ENCODE data around the gene UNC5C. TPM values are rescaled to one million over a fixed set of nuclear protein-coding genes. Genes with fewer than 3 reads are reported as not detected.

UNC5C gene
- total and polyA plus RNA-seq, 2 of the 8 experiments (the other 6 are each of a cell fraction or from before 2014, with no cell fraction given), result 0.30 to 1.3 TPM

- Histone ChIP-seq H2BK15ac (ENCODE audit: low read length) (no peak overlapping the region), H3K4me1 (replicated peaks in 1 of 4; ENCODE audit: control insufficient read depth in 3 of 4, insufficient read depth in 4 of 4, low read length in 3 of 4) (no peaks in the 10 kb centered on the region), H2BK12ac (ENCODE audit: low read depth, low read length) (no peak overlapping the region), H3K23me2 (ENCODE audit: low read depth, low read length) (no peaks in the 10 kb centered on the region), H3K36me3 (ENCODE audit: control insufficient read depth in 2 of 4, insufficient read depth in 4 of 4, low read length in 3 of 4) (no peaks in the 10 kb centered on the region), H3K79me1 (ENCODE audit: low read depth, low read length) (no peaks in the 10 kb centered on the region), H2BK120ac (replicated peaks; ENCODE audit: low read depth, low read length) (no peak overlapping the region), H2AFZ (ENCODE audit: low read length) (0 out of 2 replicates have a peak overlapping the region, but pooled peaks have one; percentile 41), H2BK5ac (ENCODE audit: low read depth, low read length) (no peak overlapping the region), H4K20me1 (replicated peaks in 1 of 2; ENCODE audit: control insufficient read depth in 1 of 2, insufficient read depth in 2 of 2, low read length in 2 of 2) (no peaks in the 10 kb centered on the region), H4K8ac (ENCODE audit: extremely low read depth, insufficient read depth, low read length) (no peak overlapping the region), H3K27me3 (replicated peaks in 1 of 4; ENCODE audit: control insufficient read depth in 3 of 4, extremely low read depth in 1 of 4, insufficient read depth in 3 of 4, low read length in 3 of 4) (no peaks in the 10 kb centered on the region), H2AK5ac (ENCODE audit: low read depth, low read length) (no peak overlapping the region), H3K56ac (replicated peaks; ENCODE audit: insufficient read length, low read depth, low read length) (no peak overlapping the region), H3K4me3 (ENCODE audit: extremely low read depth in 1 of 4, insufficient read depth in 2 of 4, low read depth in 3 of 4, low read length in 4 of 4) (no peak overlapping the region), H3K14ac (ENCODE audit: insufficient read length) (no peak overlapping the region), H3K9ac (replicated peaks in 1 of 4; ENCODE audit: extremely low read depth in 1 of 4, low read depth in 3 of 4, low read length in 3 of 4) (no peak overlapping the region), H3K27ac (ENCODE audit: low read depth, low read length) (no peak overlapping the region), H3K79me2 (ENCODE audit: control insufficient read depth in 1 of 2, insufficient read depth in 2 of 2, low read length in 2 of 2) (no peaks in the 10 kb centered on the region), H3K4me2 (ENCODE audit: insufficient read depth in 1 of 2, low read depth in 2 of 2, low read length in 2 of 2) (no peak overlapping the region), H4K91ac (replicated peaks; ENCODE audit: insufficient read length, low read length) (no peak overlapping the region), H4K5ac (ENCODE audit: insufficient read length, low read depth, low read length) (no peak overlapping the region), H2BK20ac (ENCODE audit: low read length) (no peak overlapping the region), H3K23ac (ENCODE audit: insufficient read length) (no peak overlapping the region), H3K4ac (replicated peaks; ENCODE audit: insufficient read length, low read depth, low read length) (no peak overlapping the region), H3K18ac (ENCODE audit: extremely low read depth, low read length) (no peak overlapping the region), H3K9me3 (ENCODE audit: insufficient read depth in 2 of 2, low read depth in 1 of 2, low read length in 1 of 2) (no peaks in the 10 kb centered on the region)
- ChIA-PET CTCF (ENCODE audit: partially characterized antibody) (interaction anchor here (1.7 kb wide), 1 partner anchor 10 kb away, joined by 3 read pairs; no protein-coding TSS in a partner anchor), POLR2A (ENCODE audit: partially characterized antibody) (no interaction called here)
- 82% methylated on average over 4 of the region's 4 CpGs; no CpG with 5 or more reads in 1 of the 2 experiments for WGBS, 2 experiments (ENCODE audit: extremely low coverage in 1 of 2, insufficient coverage in 1 of 2, insufficient read length in 1 of 2, insufficient replicate concordance in 2 of 2, low coverage in 1 of 2, low lambda C conversion rate in 2 of 2, missing lambda C conversion rate in 1 of 2)
- DNase-seq (ENCODE audit: low read depth in 1 of 2, low spot score in 2 of 2) (no peak), FAIRE-seq (no peak)
- no peak for TF ChIP-seq BCL11A (IDR thresholded peaks at IDR 0.05; ENCODE audit: low read depth in 2 of 2, low read length in 2 of 2)
- no peak for TF ChIP-seq CBX5 (IDR thresholded peaks at IDR 0.05; ENCODE audit: low read depth, low read length)
- TF ChIP-seq SUZ12 (IDR thresholded peaks at IDR 0.05; ENCODE audit: low read length), result no peak
- TF ChIP-seq, protein P1, sequence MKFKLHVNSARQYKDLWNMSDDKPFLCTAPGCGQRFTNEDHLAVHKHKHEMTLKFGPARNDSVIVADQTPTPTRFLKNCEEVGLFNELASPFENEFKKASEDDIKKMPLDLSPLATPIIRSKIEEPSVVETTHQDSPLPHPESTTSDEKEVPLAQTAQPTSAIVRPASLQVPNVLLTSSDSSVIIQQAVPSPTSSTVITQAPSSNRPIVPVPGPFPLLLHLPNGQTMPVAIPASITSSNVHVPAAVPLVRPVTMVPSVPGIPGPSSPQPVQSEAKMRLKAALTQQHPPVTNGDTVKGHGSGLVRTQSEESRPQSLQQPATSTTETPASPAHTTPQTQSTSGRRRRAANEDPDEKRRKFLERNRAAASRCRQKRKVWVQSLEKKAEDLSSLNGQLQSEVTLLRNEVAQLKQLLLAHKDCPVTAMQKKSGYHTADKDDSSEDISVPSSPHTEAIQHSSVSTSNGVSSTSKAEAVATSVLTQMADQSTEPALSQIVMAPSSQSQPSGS (IDR thresholded peaks at IDR 0.05; ENCODE audit: low read length), result no peak
- TF ChIP-seq TAF7 (optimal IDR thresholded peaks at IDR 0.05; ENCODE audit: borderline replicate concordance, low read depth, low read length), result no peak
- TF ChIP-seq EZH2 (IDR thresholded peaks at IDR 0.05; ENCODE audit: low read depth, low read length, severe bottlenecking), result no peak
- no peak for TF ChIP-seq TAF1 (IDR thresholded peaks at IDR 0.05; ENCODE audit: low read depth, low read length)
- no peak for TF ChIP-seq HDAC2 (IDR thresholded peaks at IDR 0.05; ENCODE audit: borderline replicate concordance in 1 of 2, low read depth in 2 of 2, low read length in 2 of 2)
- no peak for TF ChIP-seq USF2 (IDR thresholded peaks at IDR 0.05; ENCODE audit: low read length)
- no peak for TF ChIP-seq CTBP2 (IDR thresholded peaks at IDR 0.05; ENCODE audit: borderline replicate concordance, insufficient read depth, insufficient read length, low read length)
- no peak for TF ChIP-seq FOSL1 (IDR thresholded peaks at IDR 0.05; ENCODE audit: insufficient read depth, low read depth, low read length)
Measured at GRCh38 chr4:95457353-95457752, 91.4 kb downstream of the UNC5C start.
